GM19467 (cell line): ENCODE data around the gene CCS.
"Not testable (repeated sequence)": the region's sequence is repeated elsewhere in the genome, so short reads cannot be mapped to it uniquely, and the experiment has no call there.

Experiments used
- ATAC-seq: cut with Tn5 transposase; IDR thresholded peaks from one replicate; pipeline ENCODE4 v1.9.1; 2021; ENCODE audit warnings: mild to moderate bottlenecking, moderate library complexity; ENCODE audit not compliant: unreplicated experiment

CCS gene

GRCh38 chr11:66625041-66625751 is 32.2 kb downstream of the CCS start:
- no peak for ATAC-seq

DNA sequence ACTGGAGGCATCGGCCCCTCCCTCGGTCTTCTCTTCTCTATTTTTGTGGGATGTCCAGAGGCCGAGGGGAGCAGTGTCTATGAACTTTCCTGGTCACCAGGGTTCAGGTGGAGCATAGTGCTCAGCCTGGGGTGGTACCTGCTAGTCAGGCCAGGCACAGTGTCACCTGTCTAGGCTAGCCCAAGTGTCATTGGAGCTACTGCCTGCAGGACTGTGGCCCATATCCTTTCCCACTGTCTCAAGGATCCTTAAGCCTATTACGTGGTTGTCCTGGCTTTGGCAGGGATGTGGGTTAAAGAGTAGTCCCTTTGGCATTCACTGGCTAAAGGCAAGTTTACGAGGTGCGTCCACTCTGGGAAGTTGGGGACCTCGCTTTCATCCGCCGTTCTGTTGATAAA is 32.8 kb downstream of the CCS start:
- ATAC-seq: no peak

GRCh38 chr11:66626382-66626781 is 33.4 kb downstream of the CCS start:
- no peak for ATAC-seq

GRCh38 chr11:66626926-66627325 is 33.9 kb downstream of the CCS start:
- ATAC-seq: no peak

GRCh38 chr11:66628061-66628603 is 35.1 kb downstream of the CCS start:
- ATAC-seq: no peak

- ATAC-seq: no peak
Observed at GRCh38 chr11:66629356-66629755, 36.4 kb downstream of the CCS start.

DNA sequence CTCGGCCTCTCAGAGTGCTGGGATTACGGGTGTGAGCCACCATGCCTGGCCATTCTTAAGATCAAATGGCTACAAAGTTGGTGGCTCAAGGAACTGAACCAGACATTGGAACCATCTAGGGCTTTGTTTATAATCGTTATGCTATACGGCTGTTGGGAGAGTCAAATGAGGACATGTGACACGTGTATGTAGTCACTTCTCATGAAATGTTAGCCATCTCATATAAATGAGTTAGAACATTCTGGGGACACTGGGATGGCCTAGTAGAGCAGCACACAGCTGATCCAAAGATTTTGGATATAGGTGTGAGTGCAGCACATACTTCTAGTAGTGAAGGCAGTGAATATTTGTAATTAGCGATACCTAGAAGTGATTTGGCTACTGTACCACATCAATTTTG is 38.9 kb downstream of the CCS start:
- no peak for ATAC-seq

- no peak for ATAC-seq
Observed at GRCh38 chr11:66632952-66633351, 40.0 kb downstream of the CCS start.

DNA sequence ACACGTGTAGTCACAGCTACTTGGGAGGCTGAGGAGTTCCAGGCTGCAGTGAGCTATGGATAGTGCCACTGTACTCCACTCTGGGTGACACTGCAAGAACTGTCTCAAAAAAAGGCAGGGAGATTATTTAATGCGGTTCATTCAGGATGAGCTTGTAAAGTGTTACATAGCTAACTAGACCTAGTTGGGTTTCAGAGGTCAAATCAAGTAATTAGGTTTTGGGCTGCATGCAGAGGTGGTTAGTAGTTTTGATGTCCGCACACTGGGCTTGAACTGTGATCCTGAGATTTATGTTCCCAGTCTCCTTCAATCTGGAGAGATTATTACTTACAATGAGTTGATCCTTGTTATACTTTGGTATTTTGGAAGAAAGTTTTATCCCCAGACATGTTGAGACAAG is 43.4 kb downstream of the CCS start:
- no peak for ATAC-seq

GRCh38 chr11:66637557-66638176 is 44.7 kb downstream of the CCS start:
- ATAC-seq: no peak

DNA sequence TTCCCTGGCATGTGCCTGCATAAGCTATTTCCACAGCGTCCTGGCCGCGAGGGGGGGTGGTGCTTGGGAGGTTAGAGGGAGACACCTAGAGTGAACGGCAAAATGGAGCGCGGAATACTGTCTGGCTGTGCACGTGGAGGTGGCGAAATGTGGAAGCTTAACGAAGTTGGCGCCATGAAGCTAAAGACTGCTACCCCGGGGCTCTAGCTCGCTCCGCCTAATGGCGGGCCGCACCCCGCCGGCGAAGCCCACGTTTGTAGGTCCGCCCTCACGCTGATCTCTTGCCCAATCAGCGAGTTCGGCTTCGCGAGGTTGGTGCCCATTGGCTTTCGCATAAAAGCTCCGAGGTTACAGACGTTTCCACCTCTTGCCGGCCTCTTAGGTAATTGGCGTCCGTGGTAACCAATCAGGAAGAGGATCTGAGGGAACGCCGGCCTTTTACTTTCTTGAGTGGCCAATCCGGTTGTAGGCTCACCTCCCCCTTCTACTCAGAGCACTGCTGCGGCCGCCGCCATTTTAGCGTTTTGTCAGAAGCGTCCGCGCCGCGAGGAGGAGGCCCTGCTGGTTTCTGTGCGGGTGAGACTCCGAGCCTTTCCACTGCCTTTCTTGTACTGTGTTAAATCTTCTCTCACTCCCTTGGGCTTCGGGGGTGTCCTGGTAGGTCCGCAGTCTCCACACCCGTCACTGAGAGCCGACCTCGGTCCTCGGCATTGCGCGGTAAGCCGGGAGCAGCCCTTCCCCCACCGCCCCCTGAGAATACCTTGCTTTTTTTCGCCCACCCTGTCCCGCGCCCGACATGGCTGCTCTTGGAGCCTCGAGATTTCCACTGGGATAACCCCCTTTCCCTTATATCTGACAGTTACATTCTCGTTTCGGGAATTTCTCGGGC is 45.4 kb downstream of the CCS start, which contains the start of gene RBM4:
TSS of gene RBM4 (plus strand) at position 527 of the 889 bp plus-strand sequence. CDS start 1,009 bp downstream, outside the sequence.
- peak; percentile 94 for ATAC-seq

GRCh38 chr11:66639066-66639813 is 46.3 kb downstream of the CCS start:
- ATAC-seq: no peak

GRCh38 chr11:66639814-66640340 is 46.9 kb downstream of the CCS start:
- ATAC-seq: not testable (repeated sequence)

DNA sequence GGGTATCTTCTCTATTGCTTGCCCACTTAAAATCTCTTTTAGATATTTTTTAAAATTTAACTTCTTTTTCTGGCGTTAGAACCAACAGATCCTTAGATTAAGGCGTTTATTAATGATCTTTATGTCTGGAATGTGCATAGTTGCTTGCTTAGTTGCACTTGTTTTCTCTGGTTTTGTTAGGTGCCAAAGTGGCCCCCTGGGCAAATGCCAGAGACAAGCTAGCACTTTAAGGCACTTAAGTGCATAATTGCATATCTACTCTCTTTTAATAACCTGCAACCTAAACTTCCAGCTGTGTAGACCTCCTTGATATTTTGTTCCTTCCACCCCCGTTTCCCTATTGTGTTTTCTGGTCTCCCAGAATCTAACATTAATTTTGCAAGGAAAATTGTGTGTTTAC is 48.8 kb downstream of the CCS start:
- ATAC-seq: no peak

- ATAC-seq: no peak
Observed at GRCh38 chr11:66643745-66644437, 50.9 kb downstream of the CCS start.

DNA sequence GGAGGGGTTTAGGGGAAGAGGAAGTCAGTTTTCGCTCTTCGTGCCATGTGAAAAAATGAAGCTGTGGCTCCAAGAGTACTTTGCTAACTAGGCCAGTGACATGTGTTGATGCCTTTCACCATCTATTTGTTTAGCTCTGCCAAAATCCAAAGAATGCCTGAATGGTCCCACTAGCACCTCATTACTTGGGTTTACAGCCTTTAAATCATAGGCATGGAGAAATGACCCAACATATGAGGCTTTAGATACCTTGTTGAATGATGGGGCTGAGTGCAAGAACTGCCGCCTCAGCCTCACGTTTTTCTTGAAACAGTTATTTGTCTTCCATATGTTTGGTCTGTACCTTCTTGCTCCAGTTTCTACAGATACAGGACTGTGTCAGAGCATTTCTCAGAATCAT is 53.8 kb downstream of the CCS start:
- no peak for ATAC-seq

DNA sequence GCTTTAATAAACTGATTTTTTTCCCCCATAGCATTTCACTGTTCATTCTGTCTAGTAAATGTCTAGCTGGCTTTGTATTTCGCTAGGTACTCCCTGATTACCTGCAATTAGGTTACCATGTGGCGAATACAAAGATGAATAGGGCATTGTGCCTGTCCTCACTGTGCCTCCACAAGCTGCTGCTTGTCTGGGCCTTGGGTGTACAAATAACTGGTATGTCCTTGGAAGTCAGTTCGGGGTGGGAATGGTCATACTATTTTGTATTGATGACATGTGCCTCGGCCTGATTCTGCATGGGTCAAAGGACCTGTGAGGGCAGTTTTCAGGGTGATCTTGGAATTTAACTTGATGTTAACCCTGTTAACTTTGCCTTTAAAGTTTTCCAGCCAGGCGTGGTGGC is 56.9 kb downstream of the CCS start:
- no peak for ATAC-seq

GRCh38 chr11:66651016-66651415 is 58.0 kb downstream of the CCS start:
- ATAC-seq: no peak

GRCh38 chr11:66652651-66653050 is 59.7 kb downstream of the CCS start:
- ATAC-seq: no peak

- ATAC-seq: no peak
Observed at GRCh38 chr11:66653123-66653522, 60.1 kb downstream of the CCS start.
